SIG-M5 treated with dmso at 0.1 percent for 504 hours (cell line): ENCODE results near the gene FXYD6.
A peak's percentile ranks its signal among the peaks of the same experiment; 100 is the strongest.

Experiments
- DNase-seq: peaks from one replicate; lab custom pipeline; 2025; ENCODE audit not compliant: unreplicated experiment; lab: John Stamatoyannopoulos, UW

FXYD6 gene

DNA sequence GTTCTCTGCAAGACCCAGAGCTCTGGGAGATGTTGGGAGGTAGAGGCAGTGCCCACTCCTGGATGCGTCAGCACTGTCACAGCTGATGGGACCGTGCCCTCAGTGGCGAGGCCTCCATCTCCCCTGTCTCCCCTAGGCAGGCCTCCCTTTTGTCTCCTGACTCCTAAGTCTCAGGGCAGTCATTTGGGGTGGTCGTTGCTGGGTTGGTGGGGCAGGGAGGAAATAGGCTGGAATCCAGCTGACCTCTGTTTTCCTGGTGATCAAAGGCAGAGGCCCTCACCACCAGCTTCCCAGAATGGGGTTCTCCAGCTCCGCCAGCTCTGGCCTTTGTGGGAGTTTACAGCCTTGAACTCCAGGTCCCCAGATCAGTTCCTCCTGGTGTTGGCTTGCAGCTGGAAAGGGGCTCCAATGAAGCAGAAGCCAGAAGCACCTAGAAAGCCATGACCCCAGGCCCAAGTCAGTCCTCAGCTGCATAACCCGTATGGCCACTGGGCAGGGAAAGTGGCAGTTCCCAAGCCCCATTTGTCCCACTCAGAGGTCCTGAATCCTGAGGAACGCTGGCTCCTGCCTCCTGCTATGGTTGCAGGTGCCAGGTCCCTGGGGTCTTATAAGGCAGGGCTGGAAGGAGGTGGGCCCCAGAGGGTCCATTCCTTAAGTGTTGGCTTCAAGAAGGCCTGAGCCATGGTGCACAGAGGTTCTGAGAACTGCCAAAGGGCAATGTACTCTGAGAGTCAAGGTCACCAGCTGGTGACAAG lies 44.6 kb downstream of the FXYD6 start:
- DNase-seq, result no peak

DNA sequence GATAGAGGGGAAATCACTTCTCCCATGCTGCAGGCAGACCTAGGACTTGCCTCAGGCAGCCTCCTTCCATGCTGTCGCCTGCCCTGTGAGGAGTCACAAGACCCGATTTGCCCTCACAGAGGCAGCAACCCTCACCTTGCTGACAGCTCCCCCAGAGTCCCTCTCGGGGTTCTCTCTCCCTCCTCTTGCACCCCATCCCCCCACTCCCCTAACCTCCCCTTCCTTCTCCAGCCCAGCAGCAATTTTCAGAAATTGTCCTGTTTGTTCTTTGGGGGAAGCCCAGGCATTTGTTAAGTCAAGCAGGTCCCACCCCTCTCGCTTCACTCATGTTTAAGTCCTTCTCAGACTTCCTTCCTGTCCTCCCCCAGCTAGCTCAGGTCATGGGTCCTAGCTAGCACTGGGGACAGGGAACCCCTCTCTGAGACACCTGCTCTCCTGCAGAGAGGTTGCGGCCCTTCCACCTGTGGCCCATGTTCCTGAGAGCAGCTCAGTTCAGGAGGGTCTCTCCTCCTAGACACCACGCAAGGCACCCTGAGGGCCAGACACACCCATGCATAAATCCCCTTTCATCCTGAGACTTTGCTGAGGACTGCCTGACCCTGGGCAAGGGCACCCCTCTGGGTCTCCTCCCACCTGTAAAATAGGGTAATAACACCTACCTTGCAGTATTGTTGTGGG lies 45.6 kb downstream of the FXYD6 start:
- no peak for DNase-seq

DNA sequence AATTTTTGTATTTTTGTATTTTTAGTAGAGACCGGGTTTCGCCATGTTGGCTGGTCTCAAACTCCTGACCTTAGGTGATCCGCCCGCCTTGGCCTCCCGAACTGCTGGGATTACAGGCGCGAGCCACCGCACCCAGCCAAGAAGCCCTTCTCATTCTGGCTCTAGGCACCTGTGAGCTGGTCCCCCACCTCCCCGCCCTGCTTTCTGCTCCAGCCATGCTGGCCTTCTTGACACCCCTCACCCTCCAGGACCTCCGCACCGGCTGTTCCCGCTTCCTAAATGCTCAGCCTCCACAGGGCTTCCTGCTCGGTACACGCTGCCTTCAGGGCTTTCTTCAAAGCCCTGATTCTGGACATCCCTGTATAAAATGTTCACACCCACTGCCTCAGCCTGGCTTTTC lies 46.4 kb downstream of the FXYD6 start:
- no peak for DNase-seq

DNA sequence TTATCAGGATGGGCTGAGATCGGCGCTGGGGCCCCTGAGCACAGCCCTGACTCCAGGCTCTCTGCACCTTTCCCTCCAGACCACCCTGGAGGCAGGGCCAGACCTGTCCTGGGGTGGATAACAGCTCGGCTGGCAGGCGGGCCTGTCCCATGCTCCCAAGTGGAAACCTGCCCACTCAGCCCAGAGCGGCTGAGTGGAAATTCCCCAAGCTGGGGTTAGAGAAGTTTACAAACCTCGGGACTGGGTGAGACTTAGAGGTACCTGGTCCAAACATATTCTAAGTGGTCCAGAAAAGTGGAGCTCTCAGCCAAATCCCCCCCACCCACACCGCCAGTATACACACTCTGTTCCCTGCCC lies 47.1 kb downstream of the FXYD6 start:
- DNase-seq, result no peak

DNA sequence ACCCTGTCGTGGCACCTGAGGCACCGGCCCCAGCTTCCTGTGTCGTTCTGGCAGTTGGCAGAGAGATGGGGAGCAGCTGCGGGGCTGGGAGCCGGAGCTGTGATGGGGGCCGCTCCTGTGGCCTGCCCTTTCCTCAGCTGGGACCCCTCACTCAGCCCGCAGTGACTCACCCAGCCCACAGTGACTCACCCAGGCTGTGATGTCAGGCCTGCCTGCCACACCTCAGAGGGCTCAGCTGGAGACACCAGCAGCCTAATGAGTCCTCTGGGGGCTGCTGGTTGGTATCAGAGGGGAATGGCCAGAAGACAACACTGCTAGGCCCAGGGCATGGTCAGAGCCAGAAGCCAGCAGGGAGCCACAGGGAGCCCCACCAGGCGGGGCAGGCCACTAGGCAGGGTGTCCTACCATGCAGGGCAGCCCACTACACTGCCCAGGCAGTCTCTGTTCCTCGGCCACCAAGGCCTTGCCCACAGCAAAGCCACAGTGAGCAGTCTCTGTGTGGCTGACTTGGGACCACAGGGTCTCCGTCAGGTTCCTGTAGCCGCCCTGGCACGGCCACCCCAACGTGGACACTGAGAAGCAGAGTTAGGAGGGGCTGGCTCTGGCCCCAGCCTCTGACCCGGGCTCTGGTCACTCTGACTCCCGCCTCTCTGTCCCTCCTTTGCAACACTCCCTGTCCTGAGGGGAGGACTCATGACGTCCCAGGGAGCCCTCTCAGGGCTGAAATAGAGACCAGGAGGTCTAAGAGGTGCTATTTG lies 47.7 kb downstream of the FXYD6 start:
- DNase-seq, result peak; percentile 52

GRCh38 chr11:117827521-117828511 lies 48.6 kb downstream of the FXYD6 start:
- no peak for DNase-seq

DNA sequence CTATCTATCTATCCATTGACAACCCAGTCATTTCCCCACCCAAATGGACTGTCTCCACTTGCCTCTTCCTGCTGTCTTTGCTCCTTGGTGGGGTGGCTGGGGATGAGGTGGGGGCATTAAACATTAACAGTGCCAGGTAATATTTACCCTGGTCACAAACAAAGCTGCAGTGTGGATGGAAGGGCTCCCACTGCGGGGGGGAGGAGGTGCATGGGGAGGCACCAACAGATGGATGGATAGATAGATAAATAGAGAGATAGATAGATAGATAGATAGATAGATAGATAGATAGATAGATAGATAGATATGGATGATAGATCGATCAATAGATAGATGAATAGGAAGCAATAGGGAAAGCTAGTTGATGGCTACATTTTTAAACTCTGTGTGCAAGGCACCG lies 49.6 kb downstream of the FXYD6 start:
- DNase-seq, result no peak

DNA sequence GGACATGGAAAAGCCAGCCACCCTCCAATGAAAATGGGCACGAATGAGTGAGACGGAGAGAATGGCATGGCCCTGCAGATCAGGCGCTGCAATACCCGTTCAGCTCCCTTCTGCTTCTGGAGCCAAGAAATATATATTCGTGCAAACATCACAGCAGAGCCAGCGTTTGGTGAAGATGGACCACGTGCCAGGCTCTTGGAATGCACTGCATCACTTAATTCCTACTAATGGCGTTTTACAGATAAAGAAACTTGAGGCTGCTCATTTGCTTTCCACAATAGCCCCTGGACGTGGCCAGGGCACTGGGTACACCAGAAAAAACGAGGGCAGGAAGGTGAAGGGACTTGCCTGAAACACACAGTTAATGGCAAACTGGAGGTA lies 50.3 kb downstream of the FXYD6 start:
- no peak for DNase-seq

- no peak for DNase-seq
These were observed 50.8 kb downstream of the FXYD6 start for GRCh38 chr11:117825538-117826189.

- DNase-seq, result no peak
These were observed 51.6 kb downstream of the FXYD6 start, which contains the start of gene FXYD2 for GRCh38 chr11:117824571-117825537. Gene FXYD2, minus strand, starts transcription at chr11:117824744. Its CDS starts 66 bp downstream, at chr11:117824678.

DNA sequence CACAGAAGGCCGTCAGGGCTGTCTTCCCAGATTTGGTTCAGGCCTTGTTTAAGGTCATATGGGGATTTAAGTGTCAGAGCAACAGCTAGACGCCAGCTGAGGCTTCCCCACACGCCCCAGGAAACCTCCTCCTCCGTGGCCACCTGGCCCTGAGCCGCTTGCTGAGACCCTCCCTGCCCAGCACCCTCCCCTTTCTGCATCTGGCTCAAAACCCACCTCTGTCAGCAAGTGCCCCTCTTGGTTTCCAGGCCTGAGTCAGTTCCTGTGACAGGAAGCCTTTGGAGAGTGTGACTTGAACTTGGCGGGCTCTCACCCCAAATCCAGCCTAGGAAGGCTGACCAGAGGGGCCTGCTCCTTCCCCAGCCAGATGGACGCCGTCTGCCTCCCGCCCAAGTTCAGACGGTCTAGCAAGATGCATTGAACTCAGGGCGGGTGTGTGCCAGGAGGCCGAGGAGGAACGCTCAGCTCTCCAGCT lies 52.5 kb downstream of the FXYD6 start:
- no peak for DNase-seq

DNA sequence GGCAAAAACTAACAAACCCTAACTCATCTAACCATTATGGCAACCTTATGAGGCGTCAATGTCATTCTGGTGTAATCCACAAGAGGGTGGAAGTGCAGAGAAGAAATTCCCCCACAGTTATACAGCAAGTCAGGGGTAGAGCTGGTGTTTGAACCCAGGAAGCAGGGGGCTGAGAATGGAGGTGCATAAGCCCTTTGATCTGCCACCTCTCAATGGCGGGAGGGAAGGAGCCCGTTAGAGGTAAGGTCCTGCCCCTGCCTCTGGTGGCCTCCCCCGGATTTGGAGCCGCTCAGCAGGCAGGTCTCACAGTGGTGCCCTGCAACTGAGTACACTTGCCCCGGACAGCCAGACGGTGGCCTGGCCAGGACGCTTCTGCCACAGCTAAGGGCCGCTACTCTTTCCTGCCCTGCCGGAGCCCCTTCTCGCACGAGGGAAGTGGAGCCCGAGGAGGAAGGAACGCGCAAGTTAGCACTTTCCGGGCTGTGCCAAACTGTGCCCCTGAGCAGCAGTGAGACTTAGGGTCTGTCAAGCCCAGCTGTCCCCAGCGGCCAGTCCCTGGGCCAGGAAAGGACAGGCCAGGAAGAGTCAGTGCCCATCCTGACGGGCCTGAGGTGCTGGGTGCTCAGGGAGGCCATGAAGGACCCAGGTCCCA lies 53.0 kb downstream of the FXYD6 start:
- DNase-seq, result peak; percentile 37

GRCh38 chr11:117822074-117823033 lies 54.1 kb downstream of the FXYD6 start:
- DNase-seq, result no peak

DNA sequence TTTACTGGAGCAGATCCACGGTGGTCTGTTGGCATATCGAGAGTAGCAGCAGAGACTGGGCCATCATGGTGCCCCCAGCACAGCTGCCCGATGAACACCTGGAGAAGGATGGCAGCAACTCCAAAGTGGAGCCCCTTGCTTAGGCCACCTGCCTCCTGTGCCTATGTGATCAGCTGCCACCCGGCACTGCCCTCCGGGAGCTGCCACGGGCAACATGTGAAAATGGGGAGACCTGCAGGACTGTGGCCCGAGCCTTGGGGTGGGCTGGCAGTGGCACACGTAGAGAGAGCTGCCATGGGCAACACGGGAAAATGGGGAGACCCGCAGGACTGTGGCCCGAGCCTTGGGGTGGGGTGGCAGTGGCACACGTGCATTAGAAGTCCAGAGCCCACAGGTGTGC lies 55.0 kb downstream of the FXYD6 start:
- DNase-seq, result no peak

- DNase-seq, result no peak
These were observed 55.9 kb downstream of the FXYD6 start for GRCh38 chr11:117820516-117820915.

- DNase-seq, result no peak
These were observed 56.4 kb downstream of the FXYD6 start for GRCh38 chr11:117820071-117820470.
